Neutrophil (primary cell): ENCODE measurements around the gene MMD.
"Not testable (repeated sequence)": the region's sequence is repeated elsewhere in the genome, so short reads cannot be mapped to it uniquely, and the experiment has no call there.

Experiments used
- H3K27ac ChIP-seq: fragments of 200-600 bp; sonication (generic); 2 replicates; pipeline ENCODE4 v1.5.1; 2016; ENCODE audit warnings: mild to moderate bottlenecking, moderate library complexity
- H3K27me3 ChIP-seq: fragments of 200-600 bp; sonication (generic); 2 replicates; pipeline ENCODE4 v1.6.0; 2016; ENCODE audit warnings: mild to moderate bottlenecking
- H3K36me3 ChIP-seq: fragments of 200-600 bp; sonication (generic); 2 replicates; pipeline ENCODE4 v1.5.1; 2017
- H3K4me1 ChIP-seq, 2 experiments: fragments of 200-600 bp in 1 of 2; sonication (generic) in 1 of 2; 1 replicate in 1 of 2; 2 replicates in 1 of 2; pipeline versions ENCODE4 v1.5.1 to v1.6.1; 2013 to 2016; ENCODE audit warnings: low read depth in 1 of 2, low read length in 1 of 2, mild to moderate bottlenecking in 1 of 2, moderate library complexity in 1 of 2; ENCODE audit not compliant: control insufficient read depth in 1 of 2, insufficient read depth in 1 of 2
- H3K4me3 ChIP-seq, 2 experiments: fragments of 200-600 bp in 1 of 2; sonication (generic) in 1 of 2; 1 replicate in 1 of 2; 2 replicates in 1 of 2; pipeline ENCODE4 v1.5.1; 2013 to 2016; ENCODE audit warnings: low read depth in 1 of 2, low read length in 1 of 2, mild to moderate bottlenecking in 1 of 2, moderate library complexity in 1 of 2
- H3K9me3 ChIP-seq: fragments of 200-600 bp; sonication (generic); 2 replicates; pipeline ENCODE4 v1.5.1; 2016
- TF ChIP-seq, protein P1 (sequence below): fragments of 200-600 bp; sonication (generic); IDR thresholded peaks from 2 replicates; pipeline ENCODE4 v1.5.1; 2016; ENCODE audit warnings: antibody characterized with exemption

MMD gene

DNA sequence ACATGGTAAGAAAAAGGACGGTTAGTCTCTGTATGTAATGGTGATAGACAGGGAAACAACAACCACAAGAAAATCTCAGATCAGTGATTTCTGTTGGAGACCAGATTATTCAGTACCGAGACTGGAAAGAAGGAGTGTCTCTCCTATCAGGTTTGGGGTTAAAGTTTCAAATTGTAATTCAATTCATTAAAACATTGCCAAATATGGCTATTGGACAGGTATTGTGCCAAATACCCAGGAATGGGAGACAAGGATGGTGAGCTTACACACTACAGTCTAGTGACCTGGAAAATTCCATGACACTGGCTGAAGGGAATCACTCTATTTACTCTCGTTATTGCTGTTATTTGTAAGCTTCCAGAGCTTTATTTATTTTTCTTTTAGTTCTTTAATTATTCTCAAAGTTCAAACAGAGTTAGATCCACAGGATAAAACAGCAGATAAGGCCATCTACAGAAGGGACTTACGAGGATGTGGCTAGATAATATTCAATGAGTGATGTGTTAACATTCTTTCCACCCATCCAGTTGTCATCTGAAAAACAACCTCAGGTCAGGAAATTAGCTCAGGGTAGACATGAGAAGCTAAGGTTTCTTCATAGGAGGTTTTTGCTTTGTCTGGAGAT lies 25.1 kb upstream of the MMD start:
- no peaks in the 10 kb centered on the region for H3K27me3 ChIP-seq
- H3K4me1 ChIP-seq: no peaks in the 10 kb centered on the region
- TF ChIP-seq, protein P1, sequence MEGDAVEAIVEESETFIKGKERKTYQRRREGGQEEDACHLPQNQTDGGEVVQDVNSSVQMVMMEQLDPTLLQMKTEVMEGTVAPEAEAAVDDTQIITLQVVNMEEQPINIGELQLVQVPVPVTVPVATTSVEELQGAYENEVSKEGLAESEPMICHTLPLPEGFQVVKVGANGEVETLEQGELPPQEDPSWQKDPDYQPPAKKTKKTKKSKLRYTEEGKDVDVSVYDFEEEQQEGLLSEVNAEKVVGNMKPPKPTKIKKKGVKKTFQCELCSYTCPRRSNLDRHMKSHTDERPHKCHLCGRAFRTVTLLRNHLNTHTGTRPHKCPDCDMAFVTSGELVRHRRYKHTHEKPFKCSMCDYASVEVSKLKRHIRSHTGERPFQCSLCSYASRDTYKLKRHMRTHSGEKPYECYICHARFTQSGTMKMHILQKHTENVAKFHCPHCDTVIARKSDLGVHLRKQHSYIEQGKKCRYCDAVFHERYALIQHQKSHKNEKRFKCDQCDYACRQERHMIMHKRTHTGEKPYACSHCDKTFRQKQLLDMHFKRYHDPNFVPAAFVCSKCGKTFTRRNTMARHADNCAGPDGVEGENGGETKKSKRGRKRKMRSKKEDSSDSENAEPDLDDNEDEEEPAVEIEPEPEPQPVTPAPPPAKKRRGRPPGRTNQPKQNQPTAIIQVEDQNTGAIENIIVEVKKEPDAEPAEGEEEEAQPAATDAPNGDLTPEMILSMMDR: no peak
- no peaks in the 10 kb centered on the region for H3K36me3 ChIP-seq
- no peak overlapping the region for H3K4me3 ChIP-seq
- H3K9me3 ChIP-seq: no peaks in the 10 kb centered on the region
- H3K27ac ChIP-seq: no peak overlapping the region

DNA sequence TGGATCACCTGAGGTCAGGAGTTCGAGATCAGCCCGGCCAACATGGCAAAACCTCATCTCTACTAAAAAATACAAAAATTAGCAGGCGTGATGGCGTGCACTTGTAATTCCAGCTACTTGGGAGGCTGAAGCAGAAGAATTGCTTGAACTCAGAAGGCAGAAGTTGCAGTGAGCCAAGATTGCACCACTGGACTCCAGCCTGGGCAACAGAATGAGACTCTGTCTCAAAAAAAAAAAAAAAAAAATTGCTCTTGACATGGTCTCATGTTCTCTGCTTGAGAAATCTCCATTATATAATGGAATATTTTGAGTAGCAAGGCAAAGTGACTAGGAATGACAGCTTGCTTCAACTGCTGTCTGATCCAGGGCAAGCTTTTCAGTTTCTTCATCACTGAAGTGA lies 24.4 kb upstream of the MMD start:
- not testable (repeated sequence) for H3K4me1 ChIP-seq, H3K36me3 ChIP-seq, H3K9me3 ChIP-seq, H3K4me3 ChIP-seq, H3K27me3 ChIP-seq, H3K27ac ChIP-seq

DNA sequence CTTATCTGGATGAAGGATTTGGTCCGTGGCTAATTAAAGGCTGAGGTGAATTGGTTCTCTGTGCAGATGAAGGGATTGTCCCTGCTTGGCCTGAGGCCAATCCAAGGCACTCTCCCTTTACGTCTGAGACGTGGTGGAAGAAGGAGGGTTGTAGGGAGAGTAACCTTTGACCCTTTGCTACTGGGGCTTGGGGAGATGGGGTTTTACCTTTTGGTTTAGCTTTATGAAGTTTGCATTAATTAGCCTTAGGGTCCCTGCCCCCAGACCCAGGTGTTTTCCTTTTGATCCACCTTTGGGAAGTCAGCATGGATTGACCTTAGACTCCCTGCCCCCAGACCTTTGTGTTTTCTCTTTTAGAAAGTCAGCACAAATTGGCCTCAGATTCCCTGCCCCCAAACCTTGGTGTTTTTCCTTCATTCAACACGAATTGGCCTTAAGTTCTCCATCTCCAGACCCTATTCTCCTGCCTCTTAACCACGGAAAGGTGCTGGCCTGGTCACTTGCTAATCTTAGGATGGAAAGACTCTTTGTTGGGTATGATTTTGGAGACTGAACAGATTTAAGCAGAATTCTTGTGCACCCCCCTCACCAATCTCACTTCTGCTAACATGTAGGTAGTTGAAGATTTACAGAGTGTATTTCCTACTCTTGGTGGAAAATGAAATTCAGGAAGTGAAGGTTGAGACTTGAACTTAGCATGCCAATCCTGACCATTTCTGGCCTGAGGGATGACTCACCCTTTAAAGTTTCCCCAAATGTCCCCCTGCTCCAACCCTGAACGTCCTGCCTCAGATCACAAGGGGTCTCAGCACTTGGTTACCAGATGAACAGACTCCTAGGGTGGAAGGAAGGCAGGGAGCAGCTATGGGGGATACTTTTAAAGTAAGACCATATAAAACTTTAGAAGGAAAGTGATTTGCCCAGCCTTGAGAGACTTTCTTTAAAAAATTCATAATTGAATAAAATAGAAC lies 23.1 kb upstream of the MMD start:
- Histone ChIP-seq H3K27me3 (no peaks in the 10 kb centered on the region), H3K36me3 (no peaks in the 10 kb centered on the region), H3K4me1 (no peaks in the 10 kb centered on the region), H3K4me3 (no peak overlapping the region), H3K9me3 (no peaks in the 10 kb centered on the region), H3K27ac (no peak overlapping the region)
- TF ChIP-seq, protein P1: no peak

DNA sequence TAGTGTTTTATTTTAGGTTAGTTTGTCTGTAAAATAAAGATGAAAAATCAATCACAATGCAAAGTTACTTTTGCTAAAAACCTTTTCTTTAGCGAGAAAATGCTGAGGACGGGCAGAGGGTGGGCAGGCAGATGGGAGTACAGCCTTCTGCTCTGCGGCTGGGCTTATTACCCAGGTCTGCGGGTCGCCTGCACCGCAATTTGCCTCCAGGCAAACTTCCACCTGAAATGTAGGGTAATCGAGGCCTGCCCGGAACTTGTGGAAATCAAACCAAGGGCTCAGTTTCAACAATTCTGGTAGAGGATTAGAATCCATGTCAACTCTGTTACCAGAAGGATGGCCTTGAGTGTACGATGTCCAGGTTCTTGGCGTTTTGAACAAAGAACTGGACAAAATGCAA lies 22.3 kb upstream of the MMD start:
- H3K9me3 ChIP-seq: no peaks in the 10 kb centered on the region
- no peaks in the 10 kb centered on the region for H3K27me3 ChIP-seq
- no peaks in the 10 kb centered on the region for H3K36me3 ChIP-seq
- no peak overlapping the region for H3K27ac ChIP-seq
- no peaks in the 10 kb centered on the region for H3K4me1 ChIP-seq
- H3K4me3 ChIP-seq: no peak overlapping the region
- TF ChIP-seq, protein P1: no peak

DNA sequence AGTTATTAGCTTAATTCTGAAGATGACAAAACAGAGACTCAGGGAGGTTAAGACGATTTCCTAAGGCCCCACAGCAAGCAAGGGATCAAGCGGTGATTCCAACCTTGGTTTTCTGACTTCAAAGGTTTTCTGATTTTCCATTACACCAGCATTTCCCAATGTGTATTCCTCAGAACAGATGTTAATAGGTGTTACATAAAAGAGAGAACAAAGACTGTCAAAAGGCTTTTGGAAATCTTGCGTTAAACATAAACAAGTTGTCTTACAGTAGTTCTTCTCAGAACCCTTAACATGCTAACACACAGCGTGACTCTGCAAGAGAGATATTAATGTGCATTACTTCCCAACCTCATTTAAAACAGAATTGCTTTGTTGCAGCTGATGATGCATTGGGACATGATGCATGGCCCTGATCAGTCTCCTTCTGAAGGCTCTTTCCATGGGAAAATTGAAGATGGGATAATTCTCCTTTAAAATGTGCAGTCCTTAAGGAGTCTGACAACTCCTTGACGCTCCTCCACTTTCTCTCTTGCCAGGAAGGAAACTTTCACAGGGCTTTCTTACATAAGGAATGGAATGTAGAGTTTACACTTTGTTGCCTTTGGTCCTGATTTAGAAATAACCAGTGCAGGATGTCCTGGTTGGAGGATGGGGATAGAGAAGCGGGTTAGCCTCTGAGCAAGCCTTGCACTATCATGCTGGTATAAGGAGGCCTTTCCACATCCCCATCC lies 21.5 kb upstream of the MMD start:
- no peaks in the 10 kb centered on the region for H3K27me3 ChIP-seq
- H3K9me3 ChIP-seq: no peaks in the 10 kb centered on the region
- H3K27ac ChIP-seq: no peak overlapping the region
- H3K4me3 ChIP-seq: no peak overlapping the region
- TF ChIP-seq, protein P1: no peak
- no peaks in the 10 kb centered on the region for H3K36me3 ChIP-seq
- no peaks in the 10 kb centered on the region for H3K4me1 ChIP-seq
